ENCODE results near the gene MXD1.

The MXD1 gene

GRCh38 chr2:69985688-69986087, 70.8 kb downstream of the MXD1 start:
- no peaks in the 10 kb centered on the region for H3K27me3 ChIP-seq (replicated peaks; ENCODE audit: control insufficient read depth, insufficient read depth, low read length)
- no peaks in the 10 kb centered on the region for H3K36me3 ChIP-seq (ENCODE audit: control insufficient read depth, insufficient read depth, low read length)
- DNase-seq (ENCODE audit: extremely low read depth, insufficient read length): no peak
- no peak overlapping the region for H3K4me3 ChIP-seq (replicated peaks; ENCODE audit: low read depth, low read length)
- no peak for TF ChIP-seq CTCF (IDR thresholded peaks at IDR 0.05; ENCODE audit: insufficient read depth, low read length, poor library complexity, severe bottlenecking)

DNA sequence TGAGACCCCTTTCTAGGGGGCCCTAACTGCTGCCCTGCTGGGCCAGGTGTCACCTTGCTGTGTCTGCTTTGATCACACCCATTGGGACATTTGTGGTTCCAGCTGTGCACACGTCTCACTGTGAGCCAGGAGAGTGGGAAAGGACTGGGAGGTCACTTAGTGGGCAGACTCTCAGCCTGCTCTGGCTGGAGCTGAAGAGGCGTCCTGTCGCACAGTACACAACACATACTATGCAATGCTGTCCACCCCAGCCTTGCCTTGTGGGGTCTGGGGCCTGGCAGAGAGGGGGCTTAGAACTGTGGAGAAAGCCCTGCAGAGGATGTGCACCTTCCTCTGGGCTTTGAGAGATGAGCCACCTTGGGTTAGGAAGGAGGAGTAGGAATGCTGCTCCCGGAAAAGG, 71.8 kb downstream of the MXD1 start:
- Histone ChIP-seq H3K27me3 (replicated peaks; ENCODE audit: control insufficient read depth, insufficient read depth, low read length) (no peaks in the 10 kb centered on the region), H3K36me3 (ENCODE audit: control insufficient read depth, insufficient read depth, low read length) (no peaks in the 10 kb centered on the region), H3K4me3 (replicated peaks; ENCODE audit: low read depth, low read length) (no peak overlapping the region)
- TF ChIP-seq CTCF (IDR thresholded peaks at IDR 0.05; ENCODE audit: insufficient read depth, low read length, poor library complexity, severe bottlenecking): no peak
- DNase-seq (ENCODE audit: extremely low read depth, insufficient read length): no peak

- DNase-seq (ENCODE audit: extremely low read depth, insufficient read length): no peak
- no peak for TF ChIP-seq CTCF (IDR thresholded peaks at IDR 0.05; ENCODE audit: insufficient read depth, low read length, poor library complexity, severe bottlenecking)
- Histone ChIP-seq H3K36me3 (ENCODE audit: control insufficient read depth, insufficient read depth, low read length) (no peaks in the 10 kb centered on the region), H3K4me3 (replicated peaks; ENCODE audit: low read depth, low read length) (no peak overlapping the region), H3K27me3 (replicated peaks; ENCODE audit: control insufficient read depth, insufficient read depth, low read length) (no peaks in the 10 kb centered on the region)
These were observed 73.3 kb downstream of the MXD1 start for GRCh38 chr2:69988086-69988635.

- no peaks in the 10 kb centered on the region for H3K27me3 ChIP-seq (replicated peaks; ENCODE audit: control insufficient read depth, insufficient read depth, low read length)
- no peaks in the 10 kb centered on the region for H3K36me3 ChIP-seq (ENCODE audit: control insufficient read depth, insufficient read depth, low read length)
- no peak overlapping the region for H3K4me3 ChIP-seq (replicated peaks; ENCODE audit: low read depth, low read length)
- no peak for TF ChIP-seq CTCF (IDR thresholded peaks at IDR 0.05; ENCODE audit: insufficient read depth, low read length, poor library complexity, severe bottlenecking)
- no peak for DNase-seq (ENCODE audit: extremely low read depth, insufficient read length)
These were observed 74.1 kb downstream of the MXD1 start for GRCh38 chr2:69989009-69989408.

DNA sequence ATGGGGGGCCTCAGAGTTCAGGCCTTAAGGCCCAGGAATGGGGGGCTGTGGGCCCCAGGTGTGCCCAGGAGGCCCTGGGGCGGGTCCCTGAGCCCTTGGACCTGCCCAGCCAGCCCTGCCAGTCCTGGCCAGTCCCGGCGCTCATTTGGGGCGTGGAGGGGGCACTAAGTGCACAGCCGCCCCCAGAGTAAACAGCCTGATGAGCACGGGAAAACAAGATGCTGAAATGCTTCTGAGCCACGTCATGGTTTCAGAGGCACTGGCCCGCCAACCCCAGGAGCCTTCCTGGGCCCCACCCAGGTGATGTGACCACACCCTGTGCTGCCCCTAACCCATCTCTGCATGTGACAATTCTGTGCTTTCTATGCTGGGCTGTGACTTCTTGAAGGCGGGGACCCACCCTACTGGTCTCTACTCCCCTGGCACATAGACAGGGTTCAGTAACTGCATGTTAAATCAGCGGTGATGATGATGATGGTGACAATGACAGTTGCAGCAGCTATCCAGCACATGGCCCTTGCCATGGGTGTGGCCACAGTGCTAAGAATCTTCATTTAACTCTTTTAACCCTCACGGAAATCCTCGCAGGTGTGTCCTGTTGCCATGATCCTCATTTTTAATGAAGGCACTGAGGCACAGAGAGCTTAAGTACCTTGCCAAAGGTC, 74.7 kb downstream of the MXD1 start:
- Histone ChIP-seq H3K36me3 (ENCODE audit: control insufficient read depth, insufficient read depth, low read length) (no peaks in the 10 kb centered on the region), H3K27me3 (replicated peaks; ENCODE audit: control insufficient read depth, insufficient read depth, low read length) (no peaks in the 10 kb centered on the region), H3K4me3 (replicated peaks; ENCODE audit: low read depth, low read length) (no peak overlapping the region)
- no peak for TF ChIP-seq CTCF (IDR thresholded peaks at IDR 0.05; ENCODE audit: insufficient read depth, low read length, poor library complexity, severe bottlenecking)
- DNase-seq (ENCODE audit: extremely low read depth, insufficient read length): no peak
